Measurements from ENCODE around the gene HAND2. TPM values are rescaled to one million over a fixed set of nuclear protein-coding genes. Genes with fewer than 3 reads are reported as not detected.

HAND2 gene
- total and polyA plus RNA-seq, 2 of the 13 experiments (the other 11 are each of a cell fraction or from before 2014, with no cell fraction given) = not detected

- H3K9me3 ChIP-seq (ENCODE audit: low read length) = no peaks in the 10 kb centered on the region
- ChIA-PET POLR2A (no interaction called here), CTCF (ENCODE audit: low intra/inter-chr PET ratio, low total read pairs) (interaction anchor here (1.2 to 1.9 kb wide), 4 partner anchors 321 to 813 kb away, joined by 3 to 8 read pairs (median 6); no protein-coding TSS in a partner anchor)
- TF ChIP-seq RNF2 (conservative IDR thresholded peaks at IDR 0.05; ENCODE audit: low read depth) = no peak
- no peak for TF ChIP-seq ZNF24 (IDR thresholded peaks at IDR 0.05)
- TF ChIP-seq ZFP36 (IDR thresholded peaks at IDR 0.05; ENCODE audit: borderline replicate concordance, low read depth, low read length, partially characterized antibody) = no peak
- TF ChIP-seq TERF1 (CRISPR knock-in tag; IDR thresholded peaks at IDR 0.05) = no peak
- no peak for TF ChIP-seq KAT2B (IDR thresholded peaks at IDR 0.05; ENCODE audit: borderline replicate concordance, low read depth, low read length)
- no peak for TF ChIP-seq ZBTB39 (CRISPR knock-in tag; IDR thresholded peaks at IDR 0.05)
- TF ChIP-seq BORCS8-MEF2B (CRISPR knock-in tag; IDR thresholded peaks at IDR 0.05) = no peak
- TF ChIP-seq ZNF484 (CRISPR knock-in tag; IDR thresholded peaks at IDR 0.05; ENCODE audit: borderline replicate concordance, low read depth) = no peak
- TF ChIP-seq ZFP82 (CRISPR knock-in tag; IDR thresholded peaks at IDR 0.05; ENCODE audit: borderline replicate concordance) = no peak
- TF ChIP-seq ZNF75D (CRISPR knock-in tag; IDR thresholded peaks at IDR 0.05; ENCODE audit: borderline replicate concordance) = no peak
- TF ChIP-seq TBX2 (CRISPR knock-in tag; IDR thresholded peaks at IDR 0.05; ENCODE audit: borderline replicate concordance) = no peak
- no peak for TF ChIP-seq ZBTB1 (CRISPR knock-in tag; IDR thresholded peaks at IDR 0.05; ENCODE audit: borderline replicate concordance)
- no peak overlapping the region for H2AFZ ChIP-seq (ENCODE audit: low read length)
- H3K4me1 ChIP-seq (ENCODE audit: insufficient read depth, low read length) = no peaks in the 10 kb centered on the region
- no peak for ATAC-seq
- H4K20me1 ChIP-seq (ENCODE audit: insufficient read depth, low read length) = no peaks in the 10 kb centered on the region
- 48% methylated on average over 17 of the region's 35 CpGs for WGBS (ENCODE audit: low lambda C conversion rate)
- intact Hi-C loops (cut with micrococcal nuclease; ENCODE audit: unreplicated experiment) (loop anchor here (5.0 kb wide), 1 partner anchor 246 kb away; no protein-coding TSS in a partner anchor), in situ Hi-C loops (cut with HindIII; ENCODE audit: extremely low pct_ligation_motif_present, low pct_unique_long_range_greater_than_20kb) (loop anchor here (10.0 kb wide), 1 partner anchor 648 kb away; no protein-coding TSS in a partner anchor)
- H3K79me2 ChIP-seq (ENCODE audit: insufficient read depth, low read length) = no peaks in the 10 kb centered on the region
- H3K4me2 ChIP-seq (ENCODE audit: low read depth, low read length) = no peak overlapping the region
- H3K27me3 ChIP-seq (ENCODE audit: control insufficient read depth in 1 of 2, insufficient read depth in 2 of 2, low read length in 2 of 2) = peaks cover 4 to 42% of the 10 kb centered on the region in 2 experiments; a peak in 4 of 5 replicates
- BruUV-seq (replicated peaks) = no TSS peak
- FAIRE-seq = no peak
- no peaks in the 10 kb centered on the region for H3K36me3 ChIP-seq (replicated peaks in 1 of 2; ENCODE audit: control insufficient read depth in 1 of 2, insufficient read depth in 2 of 2, low read length in 2 of 2)
- no peak overlapping the region for H3K4me3 ChIP-seq (replicated peaks in 1 of 3; ENCODE audit: insufficient read depth in 1 of 3, low read depth in 2 of 3, low read length in 3 of 3)
- DNase-seq (ENCODE audit: low spot score) = no peak
- no peak overlapping the region for H3K27ac ChIP-seq (ENCODE audit: extremely low read length, insufficient read depth, low read length)
- no peak overlapping the region for H3K9ac ChIP-seq (ENCODE audit: insufficient read depth, low read depth, low read length)
Measured at GRCh38 chr4:173506597-173507211, 23.3 kb downstream of the HAND2 start.
